Effector memory CD8-positive, alpha-beta T cell (primary cell): ENCODE measurements around the gene CDKL2.
"Not testable (repeated sequence)": the region's sequence is repeated elsewhere in the genome, so short reads cannot be mapped to it uniquely, and the experiment has no call there.

Source experiments
- ATAC-seq: fragments of 150-1000 bp; cut with Tn5 transposase; replicated peaks from 2 replicates; pipeline ENCODE4 v1.10.0; 2021; ENCODE audit warnings: mild to moderate bottlenecking, moderate library complexity
- DNase-seq, 3 experiments: peaks; one replicate each; pipeline ENCODE4 v3.0.0; 2021
- H3K27ac Mint-ChIP-seq, 2 donors: one replicate each; pipeline ENCODE4 v1.8.0; 2022; ENCODE audit warnings: mild to moderate bottlenecking in 2 of 2, mixed read lengths in 2 of 2, moderate library complexity in 2 of 2
- H3K27me3 Mint-ChIP-seq, 2 donors: one replicate each; pipeline ENCODE4 v1.8.0; 2022; ENCODE audit warnings: mixed read lengths in 2 of 2
- H3K36me3 Mint-ChIP-seq: one replicate; pipeline ENCODE4 v1.8.0; 2022; ENCODE audit warnings: mild to moderate bottlenecking, moderate library complexity, mixed read lengths; ENCODE audit not compliant: insufficient read depth
- H3K4me1 Mint-ChIP-seq, 2 donors: one replicate each; pipeline ENCODE4 v1.8.0; 2022; ENCODE audit warnings: low read depth in 2 of 2, mixed read lengths in 2 of 2
- H3K4me3 Mint-ChIP-seq, 2 donors: one replicate each; pipeline ENCODE4 v1.8.0; 2022; ENCODE audit warnings: mild to moderate bottlenecking in 2 of 2, mixed read lengths in 2 of 2, moderate library complexity in 2 of 2
- H3K9me3 Mint-ChIP-seq, 2 donors: one replicate each; pipeline ENCODE4 v1.8.0; 2022; ENCODE audit warnings: mixed read lengths in 2 of 2
- total RNA-seq, 9 experiments: gene quantifications; one replicate each; lab custom pipeline; 2026; lab: John Stamatoyannopoulos, UW

Gene CDKL2
- 0.17 to 1.7 (median 0.50) reads per million in 9 experiments for total RNA-seq

DNA sequence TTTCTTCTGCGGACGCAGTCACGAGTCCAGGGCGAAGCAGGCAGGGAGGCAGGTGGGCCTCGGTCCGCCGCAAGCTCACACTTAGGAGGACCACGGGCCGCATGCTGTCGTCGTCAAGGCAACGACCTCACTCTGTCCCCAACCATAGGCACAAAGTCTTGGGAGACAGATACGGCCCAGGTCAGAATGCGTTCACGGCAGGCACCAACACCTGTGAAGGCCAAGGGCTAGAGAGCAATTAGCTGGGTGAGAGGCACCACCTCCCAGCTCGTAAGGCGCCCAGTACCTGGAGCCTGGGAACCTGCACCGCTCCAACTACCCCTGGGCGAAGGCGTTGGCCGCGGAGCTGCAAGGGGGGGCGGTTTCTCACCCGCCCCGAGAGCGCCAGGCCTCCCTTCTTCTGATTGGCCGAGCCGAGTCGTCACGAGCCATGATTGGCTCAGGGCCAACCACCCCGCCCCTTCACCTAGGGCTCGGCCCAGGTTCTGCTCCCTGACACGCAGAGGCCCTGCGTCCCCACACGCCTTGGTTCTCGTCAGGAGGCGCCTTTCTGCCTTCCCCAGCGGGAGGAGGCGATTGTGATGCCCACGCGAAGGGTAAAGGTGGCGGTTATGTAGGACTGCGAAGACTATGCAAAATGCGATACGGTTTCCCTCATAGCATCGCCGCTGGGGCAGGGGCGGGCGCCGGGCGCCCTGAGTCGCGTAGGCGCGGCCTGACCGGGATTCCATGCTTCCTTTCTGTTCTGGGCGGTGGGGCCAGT, at the start of gene CDKL2:
Gene CDKL2, minus strand, starts transcription at position 355 of the 763 bp plus-strand sequence. CDS start 4,540 bp downstream, outside the sequence.
- no peaks in the 10 kb centered on the region for H3K27me3 Mint-ChIP-seq
- DNase-seq (peak; percentile 92 to 93 (median 93)), ATAC-seq (peak; percentile 96)
- H3K36me3 Mint-ChIP-seq: peaks cover 11% of the 10 kb centered on the region
- peak within 1 kb of the TSS; percentile 92 to 95 for H3K4me3 Mint-ChIP-seq
- peak within 1 kb of the TSS; percentile 72 to 88 for H3K27ac Mint-ChIP-seq
- peaks cover 7 to 10% of the 10 kb centered on the region in 2 donors for H3K4me1 Mint-ChIP-seq
- H3K9me3 Mint-ChIP-seq: no peaks in the 10 kb centered on the region

DNA sequence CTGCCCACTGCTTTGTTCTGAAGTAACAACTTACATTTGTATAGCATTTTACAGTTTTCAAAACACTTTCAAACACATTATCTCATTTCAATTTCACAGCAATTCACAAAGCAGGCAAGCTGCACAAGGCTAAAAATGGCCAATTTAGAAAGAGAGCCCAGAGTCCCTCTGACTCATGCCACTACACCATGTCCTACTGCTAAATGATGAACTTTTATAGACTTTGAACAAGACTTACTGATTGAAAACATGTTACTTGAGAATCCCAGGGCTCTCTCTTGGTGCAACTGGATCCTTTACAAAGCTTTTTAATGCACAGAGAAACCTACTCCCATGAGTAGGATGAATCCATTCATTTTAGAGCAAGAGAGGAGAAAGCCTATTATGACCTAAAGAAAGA, 48.6 kb upstream of the CDKL2 start:
- ATAC-seq (no peak), DNase-seq (no peak)
- Mint-ChIP-seq H3K9me3 (no peaks in the 10 kb centered on the region), H3K4me1 (peaks cover 6 to 9% of the 10 kb centered on the region in 2 donors), H3K27ac (no peak overlapping the region), H3K27me3 (no peaks in the 10 kb centered on the region), H3K36me3 (peaks cover 6% of the 10 kb centered on the region), H3K4me3 (no peak overlapping the region)

DNA sequence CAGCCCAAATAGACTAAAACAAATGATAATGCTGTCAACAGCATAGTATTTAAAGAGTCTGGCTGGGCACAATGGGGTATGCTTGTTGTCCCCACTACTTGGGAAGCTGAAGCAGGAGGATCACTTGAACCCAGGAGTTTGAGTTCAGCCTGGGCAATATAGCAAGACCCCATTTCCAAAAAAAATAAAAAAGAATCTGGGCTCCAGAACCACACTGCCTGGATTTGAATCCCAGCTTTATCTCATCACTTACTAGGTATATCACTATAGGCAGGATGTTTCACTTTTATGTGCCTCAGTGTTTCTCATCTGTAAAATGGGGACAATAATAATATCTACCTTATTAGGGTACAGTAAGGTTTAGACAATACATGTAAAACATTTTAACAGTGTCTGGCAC, 48.1 kb upstream of the CDKL2 start:
- ATAC-seq: no peak
- Mint-ChIP-seq H3K27ac (no peak overlapping the region), H3K4me1 (peaks cover 10 to 14% of the 10 kb centered on the region in 2 donors), H3K9me3 (no peaks in the 10 kb centered on the region), H3K27me3 (no peaks in the 10 kb centered on the region), H3K4me3 (no peak overlapping the region), H3K36me3 (peaks cover 10% of the 10 kb centered on the region)
- DNase-seq: no peak

DNA sequence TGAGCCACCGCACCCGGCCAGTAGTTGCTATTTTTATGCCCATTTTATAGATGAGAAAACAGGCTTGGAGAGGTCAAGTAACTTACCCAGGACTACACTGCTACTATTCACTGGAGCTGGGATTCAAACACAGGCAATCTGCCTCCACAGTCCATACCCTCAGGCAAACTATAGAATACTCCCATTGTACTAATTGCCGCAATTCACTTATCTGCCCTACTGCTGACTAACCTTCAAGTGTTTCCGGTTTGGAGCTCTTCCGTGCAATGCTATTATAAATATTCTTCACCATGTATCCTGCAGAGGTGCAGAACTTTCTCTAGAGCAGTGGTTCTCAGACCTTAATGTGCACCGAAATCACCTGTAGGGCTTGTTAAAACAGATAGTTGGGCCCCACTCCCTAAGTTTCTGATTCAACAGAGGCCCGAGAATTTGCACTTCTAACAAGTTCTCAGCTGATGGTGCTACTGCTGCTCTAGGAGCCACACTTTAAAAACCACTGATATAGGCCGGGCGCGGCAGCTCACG, 44.7 kb upstream of the CDKL2 start:
- Mint-ChIP-seq H3K4me3 (no peak overlapping the region), H3K27ac (no peak overlapping the region), H3K27me3 (no peaks in the 10 kb centered on the region), H3K4me1 (peaks cover 20 to 24% of the 10 kb centered on the region in 2 donors), H3K9me3 (no peaks in the 10 kb centered on the region), H3K36me3 (peaks cover 33% of the 10 kb centered on the region)
- ATAC-seq (no peak), DNase-seq (no peak)

DNA sequence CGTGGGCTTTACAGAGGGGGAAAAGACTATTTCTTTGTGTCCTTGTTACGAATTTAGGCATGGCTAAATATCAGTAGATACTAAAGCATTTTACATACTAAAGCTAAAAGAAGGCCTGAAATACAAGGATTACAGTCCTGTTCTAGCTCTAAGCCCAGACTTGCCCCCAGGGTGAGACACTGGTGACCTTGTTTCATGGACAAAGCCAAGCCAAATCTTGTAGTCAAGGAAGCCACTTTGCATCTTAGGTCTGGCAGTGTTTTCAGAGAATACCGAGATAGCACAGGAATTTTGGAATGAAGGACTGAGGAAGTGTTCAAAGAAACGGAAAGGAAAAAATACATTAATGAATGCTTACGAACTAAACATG, 43.6 kb upstream of the CDKL2 start:
- Mint-ChIP-seq H3K4me3 (peak overlapping the region; percentile 100), H3K4me1 (peaks cover 29 to 32% of the 10 kb centered on the region in 2 donors)
- DNase-seq: no peak

DNA sequence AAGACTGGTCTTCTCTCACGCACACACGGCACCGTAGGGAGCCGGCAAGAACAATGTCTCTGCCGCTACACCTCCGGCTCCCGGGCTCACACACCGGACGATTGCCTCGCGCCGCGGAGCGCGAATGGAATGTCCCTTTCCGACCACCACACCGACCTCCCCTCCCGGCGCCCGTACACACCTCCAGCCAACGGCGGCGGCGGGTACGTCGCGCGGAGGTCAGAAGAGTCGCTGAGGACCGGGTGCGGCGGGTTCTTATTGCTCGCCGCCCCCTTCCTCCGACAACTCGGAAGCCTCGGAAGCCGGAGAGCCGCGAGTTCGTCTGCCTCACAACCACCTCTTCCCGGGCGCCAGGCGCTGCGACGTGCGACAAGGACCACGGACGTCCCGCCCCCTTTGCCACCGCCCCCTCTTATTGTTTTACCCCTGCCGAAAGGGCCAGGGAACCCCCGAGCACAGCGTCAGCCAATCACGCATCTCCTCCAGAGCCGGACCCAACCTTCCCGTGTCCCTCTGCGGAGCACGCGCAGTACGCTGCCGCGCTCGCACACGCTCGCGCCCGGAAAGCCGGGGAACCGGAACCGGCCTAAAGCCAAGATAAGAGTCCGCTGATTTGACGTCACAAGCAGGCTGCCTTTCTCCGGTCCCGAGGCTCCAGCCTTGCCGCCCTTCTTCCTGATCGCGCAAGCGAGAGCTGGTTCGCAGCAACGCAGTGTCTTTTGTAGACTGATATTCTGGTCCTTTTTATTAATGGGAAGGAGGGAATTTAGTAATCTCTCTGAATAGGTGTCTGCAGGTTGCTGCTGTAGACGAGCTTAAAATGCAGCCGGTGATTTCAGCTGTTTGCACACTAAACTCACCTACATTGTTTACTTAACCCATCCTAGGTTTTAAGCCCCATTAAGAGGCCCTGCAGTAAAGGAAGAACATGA, 43.0 kb upstream of the CDKL2 start, which contains the start of gene G3BP2:
Gene G3BP2, minus strand, starts transcription at position 385 of the 932 bp plus-strand sequence. CDS start 11,386 bp downstream, outside the sequence.
- ATAC-seq (peak; percentile 88), DNase-seq (peak; percentile 94 to 96 (median 94))
- Mint-ChIP-seq H3K36me3 (peaks cover 33% of the 10 kb centered on the region), H3K4me3 (peak within 1 kb of the TSS; percentile 100), H3K9me3 (no peaks in the 10 kb centered on the region), H3K4me1 (peaks cover 35 to 36% of the 10 kb centered on the region in 2 donors), H3K27me3 (no peaks in the 10 kb centered on the region), H3K27ac (peak within 1 kb of the TSS; percentile 99)

More for the DNA sequence above, 43.6 kb upstream of the CDKL2 start:
- no peaks in the 10 kb centered on the region for H3K27me3 Mint-ChIP-seq
- H3K9me3 Mint-ChIP-seq: no peaks in the 10 kb centered on the region
- peak overlapping the region; percentile 99 for H3K27ac Mint-ChIP-seq
- no peak for ATAC-seq
- peaks cover 33% of the 10 kb centered on the region for H3K36me3 Mint-ChIP-seq

DNA sequence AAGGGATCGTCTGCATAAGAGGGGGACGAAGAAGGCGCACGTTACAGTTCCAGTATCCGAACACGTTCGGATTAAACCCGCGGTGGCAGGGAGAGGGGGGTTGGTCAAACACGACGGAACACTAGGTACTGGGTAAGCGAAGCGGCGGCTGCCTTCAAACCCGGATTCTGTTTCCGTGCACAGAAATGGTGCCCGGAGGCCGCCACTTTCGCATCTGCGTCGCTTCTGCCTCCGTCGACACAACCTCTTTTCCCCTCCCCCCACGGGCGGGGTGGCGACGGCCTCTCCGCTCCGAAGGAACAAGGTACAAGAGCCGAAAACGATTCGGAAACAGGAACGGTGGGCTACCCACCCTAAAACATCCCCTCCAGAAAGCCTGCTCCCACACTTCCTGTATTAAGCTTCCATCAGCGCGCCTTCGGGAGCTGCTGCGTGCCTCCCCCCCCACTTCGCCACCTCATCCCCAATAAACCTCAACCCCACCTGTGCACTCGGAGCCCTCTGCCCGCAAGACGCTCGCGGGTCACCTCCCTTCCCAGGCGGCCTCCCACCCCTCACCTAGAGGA, 42.2 kb upstream of the CDKL2 start:
- Mint-ChIP-seq H3K4me1 (peaks cover 43% of the 10 kb centered on the region in 2 donors), H3K9me3 (no peaks in the 10 kb centered on the region), H3K36me3 (peaks cover 33% of the 10 kb centered on the region), H3K27me3 (no peaks in the 10 kb centered on the region), H3K4me3 (peak overlapping the region; percentile 100), H3K27ac (peak overlapping the region; percentile 99)
- DNase-seq (peak; percentile 79), ATAC-seq (peak; percentile 23)

DNA sequence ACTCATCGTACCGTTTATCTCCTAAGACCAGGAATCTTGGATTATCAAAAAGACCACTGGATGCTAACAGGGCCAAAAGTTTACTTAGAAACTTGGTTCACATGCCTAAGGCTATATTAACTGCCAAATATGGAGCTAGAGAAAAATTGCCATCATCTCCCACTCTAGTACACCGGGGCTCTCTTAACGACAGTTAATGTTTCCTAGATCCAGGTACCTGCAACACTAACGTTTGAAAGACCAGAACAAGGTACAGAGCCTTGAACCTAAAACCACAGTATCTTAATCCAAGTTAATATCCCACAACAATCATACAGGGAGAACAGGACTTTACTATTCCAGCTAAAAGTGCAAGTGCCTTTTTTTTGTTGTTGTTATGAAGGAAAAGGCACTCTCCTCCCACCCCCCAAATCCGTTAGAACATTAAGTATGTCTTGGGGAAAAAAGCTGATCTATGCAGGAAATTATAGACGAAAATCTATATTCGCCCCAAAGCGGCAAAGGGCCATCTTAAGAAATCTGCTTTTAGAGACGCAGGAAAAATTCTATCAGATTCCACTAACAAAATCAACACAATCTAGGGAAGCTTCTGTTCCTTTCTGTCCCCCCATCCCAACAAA, 41.6 kb upstream of the CDKL2 start:
- Mint-ChIP-seq H3K4me3 (peak overlapping the region; percentile 100), H3K27ac (peak overlapping the region; percentile 99), H3K36me3 (peaks cover 35% of the 10 kb centered on the region), H3K9me3 (no peaks in the 10 kb centered on the region), H3K4me1 (peaks cover 48 to 49% of the 10 kb centered on the region in 2 donors), H3K27me3 (no peaks in the 10 kb centered on the region)
- ATAC-seq (no peak), DNase-seq (no peak)

DNA sequence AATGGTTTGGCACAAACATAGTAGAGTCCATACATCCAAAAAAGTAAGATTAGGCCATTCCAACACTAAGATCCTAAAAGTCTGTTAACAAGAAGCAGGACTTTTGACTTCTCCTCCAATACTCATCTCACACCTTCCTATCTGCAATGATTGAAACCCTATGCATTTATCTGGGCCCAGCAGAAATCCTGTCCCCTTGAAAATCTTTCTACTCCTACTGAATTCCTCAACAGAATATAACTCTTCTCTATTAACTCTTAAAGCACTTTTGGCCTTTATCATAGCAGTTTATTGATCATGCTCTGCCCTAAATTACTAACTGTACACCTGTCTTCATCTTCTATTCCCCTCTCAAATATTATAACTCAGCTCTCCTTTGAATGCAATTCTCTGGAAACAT, 38.3 kb upstream of the CDKL2 start:
- DNase-seq (no peak), ATAC-seq (no peak)
- Mint-ChIP-seq H3K27me3 (no peaks in the 10 kb centered on the region), H3K36me3 (peaks cover 52% of the 10 kb centered on the region), H3K27ac (peak overlapping the region; percentile 2 to 14), H3K4me1 (peaks cover 58 to 62% of the 10 kb centered on the region in 2 donors), H3K4me3 (peak overlapping the region; percentile 20 to 100), H3K9me3 (no peaks in the 10 kb centered on the region)

DNA sequence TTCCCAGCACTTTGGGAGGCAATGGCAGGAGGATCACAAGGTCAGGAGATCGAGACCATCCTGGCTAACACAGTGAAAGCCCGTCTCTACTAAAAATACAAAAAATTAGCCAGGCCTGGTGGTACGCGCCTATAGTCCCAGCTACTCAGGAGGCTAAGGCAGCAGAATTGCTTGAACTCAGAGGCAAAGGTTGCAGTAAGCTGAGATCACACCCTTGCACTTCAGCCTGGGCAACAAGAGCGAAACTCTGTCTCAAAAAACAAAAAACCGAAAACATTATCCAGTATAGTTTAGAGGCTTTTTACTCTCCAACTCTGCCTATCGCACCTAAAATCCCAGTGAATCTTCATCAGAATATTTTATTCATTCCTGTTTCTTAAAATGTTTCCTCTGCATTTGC, 37.3 kb upstream of the CDKL2 start:
- not testable (repeated sequence) for H3K27me3 Mint-ChIP-seq, H3K9me3 Mint-ChIP-seq, ATAC-seq, DNase-seq
- Mint-ChIP-seq H3K27ac (peak overlapping the region in 1 of 2 donors; percentile 79), H3K4me1 (peaks cover 58 to 63% of the 10 kb centered on the region in 2 donors), H3K36me3 (peaks cover 50% of the 10 kb centered on the region), H3K4me3 (peak overlapping the region; percentile 20 to 100)

DNA sequence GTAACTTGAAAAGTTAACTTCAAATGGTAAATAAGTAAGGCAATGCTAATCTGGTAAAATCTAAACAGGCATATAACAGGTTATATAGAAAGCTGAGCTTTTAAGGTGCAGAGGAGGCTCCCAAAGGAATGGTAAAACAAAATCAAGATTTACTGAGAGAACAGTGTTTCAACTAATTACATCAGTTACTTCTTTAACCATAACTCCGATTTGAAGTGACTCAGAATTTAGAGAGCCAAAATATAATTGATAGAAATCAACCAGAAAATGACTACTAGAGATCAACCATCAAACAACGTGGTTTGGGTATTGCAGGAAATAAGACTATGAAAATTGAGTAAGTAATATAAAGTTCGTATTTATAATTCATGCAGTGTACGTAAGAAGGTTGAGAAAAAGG, 36.0 kb upstream of the CDKL2 start:
- peaks cover 54 to 60% of the 10 kb centered on the region in 2 donors for H3K4me1 Mint-ChIP-seq
- H3K9me3 Mint-ChIP-seq: no peaks in the 10 kb centered on the region
- DNase-seq (no peak), ATAC-seq (no peak)
- H3K36me3 Mint-ChIP-seq: peaks cover 50% of the 10 kb centered on the region
- H3K4me3 Mint-ChIP-seq: peak overlapping the region; percentile 20 to 100
- peak overlapping the region; percentile 39 to 69 for H3K27ac Mint-ChIP-seq
- H3K27me3 Mint-ChIP-seq: no peaks in the 10 kb centered on the region

DNA sequence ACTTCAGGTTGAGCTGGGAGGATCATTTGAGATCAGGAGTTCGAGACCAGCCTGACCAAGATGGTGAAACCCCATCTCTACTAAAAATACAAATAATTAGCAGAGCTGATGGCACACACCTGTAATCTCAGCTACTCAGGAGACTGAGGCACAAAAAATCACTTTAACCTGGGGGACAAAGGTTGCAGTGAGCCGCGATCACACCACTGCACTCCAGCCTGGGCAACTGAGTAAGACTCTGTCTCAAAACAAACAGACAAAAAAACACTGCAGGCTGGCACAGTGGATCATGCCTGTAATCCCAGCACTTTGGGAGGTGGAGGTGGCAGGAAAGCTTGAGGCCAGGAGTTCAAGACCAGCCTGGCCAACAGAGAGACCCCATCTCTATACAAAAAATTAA, 34.3 kb upstream of the CDKL2 start:
- not testable (repeated sequence) for DNase-seq, H3K9me3 Mint-ChIP-seq, H3K27me3 Mint-ChIP-seq, ATAC-seq, H3K4me3 Mint-ChIP-seq
- Mint-ChIP-seq H3K36me3 (peaks cover 60% of the 10 kb centered on the region), H3K4me1 (peaks cover 45 to 59% of the 10 kb centered on the region in 2 donors), H3K27ac (peak overlapping the region; percentile 42 to 69)
